H1 (cell line): Measurements from ENCODE around the gene TGM6. TPM values are rescaled to one million over a fixed set of nuclear protein-coding genes. Genes with fewer than 3 reads are reported as not detected.

Source experiments
- CHD7 ChIP-seq: fragments of 300-600 bp; sonication (generic); IDR thresholded peaks from 2 replicates; pipeline ENCODE4 v1.7.1; 2012; ENCODE audit warnings: low read length, moderate library complexity, mild to moderate bottlenecking, inconsistent platforms; ENCODE audit not compliant: insufficient replicate concordance
- FOSL1 ChIP-seq: IDR thresholded peaks from 2 replicates; pipeline ENCODE4 v1.6.1; 2011; ENCODE audit warnings: mild to moderate bottlenecking, low read depth, low read length, moderate library complexity; ENCODE audit not compliant: insufficient read depth
- GTF2F1 ChIP-seq: IDR thresholded peaks from 2 replicates; pipeline ENCODE4 v1.6.1; 2012; ENCODE audit warnings: low read depth, low read length, improper control_type of control experiment, borderline replicate concordance
- ZNF274 ChIP-seq: IDR thresholded peaks from 2 replicates; pipeline ENCODE4 v1.7.0; 2012; ENCODE audit warnings: low read length, borderline replicate concordance; ENCODE audit errors: extremely low read depth
- polyA plus RNA-seq, 7 experiments: library from polyadenylated mRNA; depleted of rRNA in 3 of 7; stranded (reverse) in 5 of 7; unstranded in 2 of 7; fragments of >200 nt in 5 of 7; fragments of 200-250 nt in 2 of 7; gene quantifications; 1 replicate in 5 of 7; 2 replicates in 1 of 7; 4 replicates in 1 of 7; pipeline versions ENCODE4 v1.2.1 to v1.2.3, GENCODE V29; 2011 to 2013; ENCODE audit warnings: missing spikeins in 2 of 7, mixed read lengths in 2 of 7
- total RNA-seq: library from RNA; stranded (reverse); fragmentation: NEBNext Ultra II Directional; extraction: Animal tissue kit (Norgen Biotek cat#: 25700); gene quantifications from 2 replicates; pipeline ENCODE4 v1.2.1, GENCODE V29; 2021

TGM6 gene
- total and polyA plus RNA-seq, 2 of the 8 experiments (the other 6 are each of a cell fraction or from before 2014, with no cell fraction given): 0.03 TPM; not detected in 1

- TF ChIP-seq CHD7: no peak
- no peak for TF ChIP-seq GTF2F1
- TF ChIP-seq FOSL1: no peak
- TF ChIP-seq ZNF274: no peak
These were observed 12.1 kb upstream of the TGM6 start (continued) for GRCh38 chr20:2368621-2369020.
